Ectodermal cell (in vitro differentiated cells): ENCODE measurements around the gene SHISAL2B.
A peak's percentile ranks its signal among the peaks of the same experiment; 100 is the strongest.

Experiments
- H3K27ac ChIP-seq: 2 replicates; pipeline ENCODE4 v1.7.0; 2013; ENCODE audit warnings: mild to moderate bottlenecking, low read depth, low read length; ENCODE audit not compliant: insufficient read depth, poor library complexity, severe bottlenecking
- H3K27me3 ChIP-seq: 2 replicates; pipeline ENCODE4 v1.7.0; 2013; ENCODE audit warnings: mild to moderate bottlenecking, low read length; ENCODE audit not compliant: insufficient read depth, control insufficient read depth, poor library complexity, severe bottlenecking
- H3K36me3 ChIP-seq: one replicate; pipeline ENCODE4 v1.7.0; 2013; ENCODE audit warnings: low read length; ENCODE audit not compliant: control insufficient read depth, insufficient read depth
- H3K4me1 ChIP-seq: one replicate; pipeline ENCODE4 v1.7.0; 2013; ENCODE audit warnings: low read length; ENCODE audit not compliant: control insufficient read depth, insufficient read depth
- H3K4me3 ChIP-seq: 2 replicates; pipeline ENCODE4 v1.7.0; 2013; ENCODE audit warnings: low read depth, low read length, control low read depth; ENCODE audit not compliant: insufficient read depth
- H3K9me3 ChIP-seq: 2 replicates; pipeline ENCODE4 v1.7.0; 2013; ENCODE audit warnings: mild to moderate bottlenecking, low read length, moderate library complexity; ENCODE audit not compliant: control insufficient read depth
- WGBS, 2 experiments: methylation state at CpG; one replicate each; pipeline ENCODE4 v1.1.7; 2013; ENCODE audit warnings: missing lambda C conversion rate in 2 of 2; 5-methylcytosine and 5-hydroxymethylcytosine counted together

The SHISAL2B gene

DNA sequence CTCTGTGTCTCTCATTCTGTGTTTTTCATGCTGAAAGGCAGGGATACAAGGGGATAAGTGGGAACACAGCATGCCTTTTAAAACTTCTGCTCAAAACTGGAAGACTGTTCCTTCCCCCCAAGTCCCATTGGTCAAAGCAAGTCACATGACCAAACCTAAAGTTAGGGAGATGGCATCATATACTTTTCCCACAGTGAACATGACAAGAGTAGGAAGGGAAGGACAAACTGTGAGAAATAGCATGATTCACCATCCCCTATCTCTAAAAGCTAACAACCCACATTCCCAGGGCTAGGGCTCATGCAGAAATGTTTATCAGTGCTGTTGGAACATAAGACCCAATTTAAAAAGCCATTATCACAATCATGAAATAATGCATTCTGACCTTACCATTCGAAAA is 24.2 kb upstream of the SHISAL2B start:
- Histone ChIP-seq H3K4me3 (no peak overlapping the region), H3K9me3 (no peaks in the 10 kb centered on the region), H3K4me1 (no peaks in the 10 kb centered on the region), H3K36me3 (no peaks in the 10 kb centered on the region), H3K27ac (no peak overlapping the region), H3K27me3 (no peaks in the 10 kb centered on the region)
- whole genome bisulfite sequencing, 2 experiments: 25 to 43% methylated on average over 1 of the region's 1 CpG

DNA sequence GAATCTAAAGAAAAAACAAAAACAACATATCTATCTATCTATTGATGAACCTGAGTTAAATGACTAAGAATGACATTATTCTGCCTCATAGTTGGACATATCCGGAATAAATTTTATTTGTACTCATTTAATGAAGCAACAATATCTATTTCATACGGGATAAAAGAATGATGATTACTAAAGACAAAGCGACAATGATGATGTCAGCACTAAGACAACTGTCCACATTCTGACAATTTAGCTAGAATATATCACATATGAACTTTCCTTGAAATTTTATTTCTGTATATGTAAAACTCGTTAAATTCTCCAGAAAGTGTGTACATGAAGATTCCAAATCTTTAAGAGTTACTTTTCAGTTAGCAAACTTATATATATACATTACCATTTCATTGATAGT is 23.2 kb upstream of the SHISAL2B start:
- H3K27ac ChIP-seq: no peak overlapping the region
- WGBS, 2 experiments: 95 to 100% methylated on average over 1 to 3 of the region's 4 CpGs
- H3K36me3 ChIP-seq: no peaks in the 10 kb centered on the region
- no peaks in the 10 kb centered on the region for H3K9me3 ChIP-seq
- no peaks in the 10 kb centered on the region for H3K27me3 ChIP-seq
- no peak overlapping the region for H3K4me3 ChIP-seq
- no peaks in the 10 kb centered on the region for H3K4me1 ChIP-seq

DNA sequence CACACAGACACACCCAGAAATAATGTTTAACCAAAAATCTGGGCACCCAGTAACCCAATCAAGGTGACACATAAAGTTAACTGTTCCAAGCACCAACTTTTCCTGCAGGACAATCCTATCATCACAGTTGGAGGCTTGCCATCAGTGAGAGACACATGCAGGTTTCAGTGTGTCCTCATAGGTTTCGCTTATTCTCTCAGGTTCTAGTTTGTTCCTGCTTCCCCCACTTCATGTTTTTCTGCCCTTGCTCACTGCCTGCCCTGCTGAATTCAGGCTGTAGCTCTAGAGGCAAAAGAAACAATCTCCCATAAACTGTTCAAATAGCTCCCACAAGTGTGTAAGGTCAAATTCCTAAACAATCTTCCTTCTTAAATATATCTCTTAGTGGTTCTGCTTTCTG is 20.0 kb upstream of the SHISAL2B start:
- no peaks in the 10 kb centered on the region for H3K9me3 ChIP-seq
- 94 to 98% methylated on average over 1 of the region's 1 CpG for WGBS, 2 experiments
- H3K27me3 ChIP-seq: no peaks in the 10 kb centered on the region
- no peaks in the 10 kb centered on the region for H3K36me3 ChIP-seq
- H3K4me1 ChIP-seq: no peaks in the 10 kb centered on the region
- no peak overlapping the region for H3K4me3 ChIP-seq
- H3K27ac ChIP-seq: no peak overlapping the region

DNA sequence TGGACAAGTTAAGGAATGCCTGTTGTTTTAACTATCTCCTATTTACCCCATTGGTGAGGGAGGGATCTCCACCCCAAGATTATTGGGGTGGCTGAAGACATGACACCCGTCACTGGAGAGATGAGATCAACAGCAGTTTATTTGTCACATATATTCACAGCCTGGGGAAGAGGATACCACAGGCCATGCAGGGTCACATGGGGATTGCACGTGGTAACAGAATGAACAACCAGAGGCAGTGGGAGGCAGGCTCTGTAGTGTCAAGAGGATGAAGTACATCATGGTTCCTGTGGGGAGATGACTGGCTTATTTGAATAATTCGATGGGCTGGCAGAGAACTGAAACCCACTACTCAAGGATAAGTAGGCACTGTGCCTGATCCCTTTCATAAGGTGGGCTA is 18.6 kb upstream of the SHISAL2B start:
- Histone ChIP-seq H3K4me1 (no peaks in the 10 kb centered on the region), H3K4me3 (no peak overlapping the region), H3K27ac (no peak overlapping the region), H3K9me3 (no peaks in the 10 kb centered on the region), H3K36me3 (no peaks in the 10 kb centered on the region), H3K27me3 (no peaks in the 10 kb centered on the region)
- WGBS, 2 experiments: 91 to 93% methylated on average over 3 of the region's 3 CpGs

DNA sequence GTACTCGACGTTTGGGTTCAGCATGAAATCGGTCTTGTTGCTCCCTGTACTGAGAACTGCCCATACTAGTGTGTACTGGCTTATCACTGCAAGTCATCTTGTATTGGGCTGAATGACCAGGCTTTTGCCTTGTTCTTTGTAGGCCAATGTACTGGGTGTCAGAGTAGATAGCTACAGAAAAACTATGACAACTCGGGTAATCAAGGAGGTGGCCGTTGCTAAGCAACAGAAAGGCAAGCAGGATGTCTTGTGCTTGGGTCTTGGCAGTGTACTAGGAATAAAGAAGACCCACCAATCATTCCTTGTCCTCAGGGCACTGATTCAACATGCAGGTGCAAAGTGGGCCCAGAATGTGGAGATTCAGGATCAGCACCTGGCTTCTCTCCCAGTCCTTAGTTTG is 11.9 kb upstream of the SHISAL2B start:
- Histone ChIP-seq H3K36me3 (no peaks in the 10 kb centered on the region), H3K27ac (no peak overlapping the region), H3K27me3 (no peaks in the 10 kb centered on the region), H3K9me3 (no peaks in the 10 kb centered on the region), H3K4me3 (no peak overlapping the region), H3K4me1 (no peaks in the 10 kb centered on the region)
- WGBS, 2 experiments: 91 to 93% methylated on average over 5 of the region's 5 CpGs

DNA sequence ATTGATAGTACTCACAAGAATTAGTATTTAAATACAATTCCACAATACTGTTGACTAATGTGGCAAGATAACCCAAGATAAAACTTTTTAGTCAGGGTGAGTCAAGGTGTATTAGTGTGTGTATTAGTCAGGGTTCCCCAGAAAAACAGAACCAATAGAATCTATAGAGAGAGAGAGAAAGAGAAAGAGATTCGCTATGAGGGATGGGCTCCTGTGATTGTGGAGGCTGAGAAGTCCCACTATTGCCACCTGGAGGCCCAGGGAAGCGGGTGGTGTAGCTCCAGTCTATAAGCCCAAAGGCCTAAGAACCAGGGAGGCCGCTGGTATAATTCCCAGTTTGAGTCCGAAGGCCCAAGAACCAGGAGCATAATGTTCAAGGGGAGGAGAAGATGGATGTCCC is 10.0 kb upstream of the SHISAL2B start:
- 76 to 86% methylated on average over 4 of the region's 4 CpGs for whole genome bisulfite sequencing, 2 experiments
- no peak overlapping the region for H3K4me3 ChIP-seq

DNA sequence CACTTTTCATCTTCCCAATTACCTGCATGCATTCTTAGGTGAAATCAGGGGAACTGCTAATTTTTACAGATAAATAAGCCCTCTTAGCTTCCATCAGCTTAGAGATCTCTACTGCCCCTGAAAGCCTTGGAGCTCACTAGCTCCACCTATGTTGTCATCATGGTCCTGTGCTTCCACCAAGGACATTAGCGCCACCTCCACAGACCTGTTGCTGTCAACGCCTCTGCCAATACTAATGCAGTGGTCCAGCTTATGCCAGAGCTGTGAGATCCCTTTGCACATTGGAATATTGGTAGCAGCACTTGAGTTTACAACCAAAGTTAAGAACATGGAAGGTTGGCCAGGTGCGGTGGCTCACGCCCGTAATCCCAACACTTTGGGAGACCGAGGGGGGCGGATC is 7.7 kb upstream of the SHISAL2B start:
- Histone ChIP-seq H3K9me3 (no peaks in the 10 kb centered on the region), H3K36me3 (no peaks in the 10 kb centered on the region), H3K4me3 (no peak overlapping the region), H3K27me3 (no peaks in the 10 kb centered on the region), H3K27ac (no peak overlapping the region), H3K4me1 (no peaks in the 10 kb centered on the region)
- WGBS, 2 experiments: 90 to 91% methylated on average over 7 of the region's 7 CpGs

More for the DNA sequence above, 10.0 kb upstream of the SHISAL2B start:
- Histone ChIP-seq H3K27ac (no peak overlapping the region), H3K27me3 (no peaks in the 10 kb centered on the region), H3K36me3 (no peaks in the 10 kb centered on the region), H3K4me1 (no peaks in the 10 kb centered on the region), H3K9me3 (no peaks in the 10 kb centered on the region)

DNA sequence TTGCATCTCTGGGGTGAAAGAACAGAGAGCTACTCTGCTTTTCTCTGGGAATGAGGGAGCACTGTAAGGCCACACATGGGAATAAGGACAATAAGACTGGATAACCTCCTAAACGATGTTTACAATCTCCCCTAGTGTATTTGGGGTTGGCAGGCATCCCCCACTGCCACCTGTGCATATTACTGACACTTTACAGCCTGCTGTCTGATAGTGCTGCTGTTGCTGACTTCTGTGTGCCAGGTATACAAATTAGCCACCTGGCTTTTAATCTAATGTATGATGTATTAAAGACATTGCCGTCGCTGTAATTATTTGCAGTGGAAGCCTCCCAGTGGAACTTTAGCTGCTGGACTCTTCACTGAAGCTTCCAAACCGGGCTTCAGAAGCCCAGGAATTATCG is 4.4 kb upstream of the SHISAL2B start:
- Histone ChIP-seq H3K27ac (no peak overlapping the region), H3K9me3 (no peaks in the 10 kb centered on the region), H3K4me3 (no peak overlapping the region), H3K27me3 (peaks cover 24% of the 10 kb centered on the region), H3K4me1 (no peaks in the 10 kb centered on the region), H3K36me3 (no peaks in the 10 kb centered on the region)
- 80 to 92% methylated on average over 5 of the region's 5 CpGs for WGBS, 2 experiments

DNA sequence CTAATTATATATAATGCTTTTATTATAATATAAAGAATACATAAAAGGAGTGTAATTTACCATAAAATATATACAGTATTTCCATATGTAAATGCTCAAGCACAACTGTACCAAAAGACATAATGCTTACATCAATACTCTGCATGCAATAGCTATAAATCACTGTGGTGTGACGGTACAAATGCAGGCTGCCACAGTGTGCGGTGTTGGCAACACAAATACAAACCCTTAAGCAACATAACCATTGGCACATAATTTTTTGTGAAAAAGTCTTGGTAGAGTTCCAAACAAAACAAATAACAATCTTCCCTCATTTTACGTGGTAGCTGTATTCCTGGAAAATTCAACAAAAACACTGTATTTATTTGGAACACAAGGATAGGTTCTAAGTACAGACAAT is 1.9 kb upstream of the SHISAL2B start:
- Histone ChIP-seq H3K36me3 (no peaks in the 10 kb centered on the region), H3K9me3 (no peaks in the 10 kb centered on the region), H3K4me1 (peaks cover 5% of the 10 kb centered on the region), H3K27me3 (peaks cover 33% of the 10 kb centered on the region), H3K27ac (no peak overlapping the region), H3K4me3 (no peak overlapping the region)
- WGBS, 2 experiments: 99 to 100% methylated on average over 2 to 3 of the region's 3 CpGs

DNA sequence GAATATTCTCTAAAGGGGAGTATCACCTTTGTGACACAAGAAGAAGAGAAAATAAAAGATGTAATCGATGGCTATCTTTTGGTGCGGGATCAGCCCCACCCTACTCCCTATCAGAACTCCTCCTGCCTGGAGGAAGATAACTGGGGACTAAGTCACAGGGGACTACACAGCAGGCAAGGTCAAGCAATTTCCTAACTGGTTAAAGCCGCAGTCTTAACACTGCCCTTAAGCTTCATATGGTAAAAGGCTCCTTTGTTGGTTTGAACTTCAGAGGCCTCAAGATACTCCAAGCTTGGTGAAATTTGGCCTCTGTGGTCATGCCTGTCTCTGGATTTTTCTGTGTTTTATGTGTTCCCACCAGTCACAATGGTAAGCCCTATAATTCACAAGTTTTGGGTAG is 1.3 kb upstream of the SHISAL2B start:
- Histone ChIP-seq H3K9me3 (no peaks in the 10 kb centered on the region), H3K4me1 (peaks cover 5% of the 10 kb centered on the region), H3K36me3 (no peaks in the 10 kb centered on the region), H3K4me3 (no peak overlapping the region), H3K27ac (no peak overlapping the region), H3K27me3 (peaks cover 33% of the 10 kb centered on the region)
- WGBS, 2 experiments: 78 to 86% methylated on average over 2 to 3 of the region's 3 CpGs

DNA sequence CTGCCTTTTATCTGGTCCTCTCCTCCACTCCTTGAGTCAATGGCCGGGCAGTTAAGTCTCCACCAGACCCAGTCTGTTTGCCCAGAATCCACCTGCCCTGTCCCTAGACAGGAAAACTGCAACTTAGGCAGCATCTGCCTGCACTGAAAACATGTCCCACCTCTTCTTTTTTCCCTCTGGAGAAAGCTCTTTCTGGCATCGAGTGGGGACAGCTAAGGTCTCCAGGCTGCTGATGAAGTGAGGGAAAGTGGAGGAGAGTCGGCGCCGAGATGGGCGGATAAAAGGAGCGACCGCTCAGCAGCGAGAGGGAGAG is 243 bp upstream of the SHISAL2B start:
- H3K4me3 ChIP-seq: peak overlapping the region; percentile 53
- H3K36me3 ChIP-seq: no peaks in the 10 kb centered on the region
- no peaks in the 10 kb centered on the region for H3K9me3 ChIP-seq
- H3K27ac ChIP-seq: no peak overlapping the region
- peaks cover 33% of the 10 kb centered on the region for H3K27me3 ChIP-seq
- WGBS, 2 experiments: 3 to 4% methylated on average over 9 of the region's 9 CpGs
- H3K4me1 ChIP-seq: peaks cover 5% of the 10 kb centered on the region
